GM23338 (cell line): Measurements from ENCODE around the gene KLHL22.

Experiments used
- CREB1 ChIP-seq: fragments of 250-450 bp; sonication (Bioruptor Pico); IDR thresholded peaks from 2 replicates; pipeline ENCODE4 v1.5.0; 2020; ENCODE audit warnings: low read depth, mild to moderate bottlenecking, moderate library complexity
- CTCF ChIP-seq, 2 experiments: fragments of 200-600 bp in 1 of 2; sonication (generic) in 1 of 2; conservative IDR thresholded peaks; 2 replicates each; pipeline versions ENCODE4 v1.5.1 to v1.6.1; 2016 to 2017; ENCODE audit warnings: antibody characterized with exemption in 2 of 2, low read depth in 2 of 2, mild to moderate bottlenecking in 2 of 2, moderate library complexity in 1 of 2
- ETS1 ChIP-seq: IDR thresholded peaks from 2 replicates; pipeline ENCODE4 v1.6.1; 2016; ENCODE audit warnings: antibody characterized with exemption
- EZH2 ChIP-seq: fragments of 200-600 bp; sonication (generic); IDR thresholded peaks from one replicate; pipeline ENCODE4 v1.8.0; 2017; ENCODE audit warnings: antibody characterized with exemption, mild to moderate bottlenecking, low read depth; ENCODE audit not compliant: unreplicated experiment
- EZH2phosphoT487 ChIP-seq: fragments of 200-600 bp; sonication (generic); IDR thresholded peaks from one replicate; pipeline ENCODE4 v1.8.1; 2018; ENCODE audit warnings: antibody characterized with exemption; ENCODE audit not compliant: unreplicated experiment
- JUNB ChIP-seq: IDR thresholded peaks from one replicate; pipeline ENCODE4 v1.6.1; 2016; ENCODE audit warnings: antibody characterized with exemption; ENCODE audit not compliant: unreplicated experiment
- POLR2AphosphoS5 ChIP-seq: IDR thresholded peaks from 2 replicates; pipeline ENCODE4 v1.6.1; 2016; ENCODE audit warnings: antibody characterized with exemption, low read depth
- REST ChIP-seq: IDR thresholded peaks from one replicate; pipeline ENCODE4 v1.6.1; 2018; ENCODE audit warnings: antibody characterized with exemption; ENCODE audit not compliant: unreplicated experiment
- STAT1 ChIP-seq: IDR thresholded peaks from one replicate; pipeline ENCODE4 v1.6.1; 2016; ENCODE audit warnings: antibody characterized with exemption; ENCODE audit not compliant: unreplicated experiment
- ZNF114 ChIP-seq: fragments of 250-450 bp; sonication (Bioruptor Pico); IDR thresholded peaks from 2 replicates; pipeline ENCODE4 v1.5.0; 2020; ENCODE audit warnings: mild to moderate bottlenecking, moderate library complexity
- ZNF462 ChIP-seq: fragments of 250-450 bp; sonication (Bioruptor Pico); IDR thresholded peaks from 2 replicates; pipeline ENCODE4 v1.5.0; 2020; ENCODE audit warnings: mild to moderate bottlenecking, moderate library complexity

- TF ChIP-seq CTCF (conservative IDR thresholded peaks at IDR 0.05; ENCODE audit: low read depth in 2 of 2): no peak
- TF ChIP-seq ZNF462 (CRISPR knock-in tag): no peak
- TF ChIP-seq EZH2: no peak
- no peak for TF ChIP-seq POLR2AphosphoS5
- no peak for TF ChIP-seq EZH2phosphoT487
- TF ChIP-seq CREB1: no peak
- TF ChIP-seq ETS1: no peak
- no peak for TF ChIP-seq ZNF114
- TF ChIP-seq REST: no peak
- no peak for TF ChIP-seq JUNB
- TF ChIP-seq STAT1: no peak
These were observed 35.5 kb upstream of the KLHL22 start for GRCh38 chr22:20531154-20531403.
